ENCODE results near the gene BAZ1B. TPM values are rescaled to one million over a fixed set of nuclear protein-coding genes. Genes with fewer than 3 reads are reported as not detected.

The BAZ1B gene
- total and polyA plus RNA-seq, 2 of the 4 experiments (the other 2 are of a cell fraction), result 20.2 to 45.0 TPM

- H3K9me3 ChIP-seq (ENCODE audit: control insufficient read depth, insufficient read depth, low read length), result no peaks in the 10 kb centered on the region
- H3K4me1 ChIP-seq (ENCODE audit: control insufficient read depth, insufficient read depth, low read length), result peaks cover 6% of the 10 kb centered on the region
- WGBS, 2 experiments (ENCODE audit: extremely low coverage in 2 of 2, insufficient read length in 1 of 2), result no CpG with 5 or more reads among the region's 6 CpGs
- no peak overlapping the region for H2BK120ac ChIP-seq (ENCODE audit: low read depth, low read length)
- no peak overlapping the region for H2BK5ac ChIP-seq (ENCODE audit: low read depth, low read length, poor library complexity, severe bottlenecking)
- H3K27me3 ChIP-seq (ENCODE audit: control insufficient read depth, insufficient read depth, low read length), result no peaks in the 10 kb centered on the region
- H4K20me1 ChIP-seq (ENCODE audit: insufficient read depth, low read length), result peaks cover 77% of the 10 kb centered on the region
- ATAC-seq (ENCODE audit: low read depth), result no peak
- no peak overlapping the region for H2BK15ac ChIP-seq (ENCODE audit: low read depth, low read length)
- no peak overlapping the region for H2BK20ac ChIP-seq (ENCODE audit: low read depth, low read length)
- ChIA-PET POLR2A (ENCODE audit: unreplicated experiment) (interaction anchor here (0.6 kb wide), 1 partner anchor 10 kb away, joined by 3 read pairs; no protein-coding TSS in a partner anchor), CTCF (no interaction called here)
- no peak overlapping the region for H3K27ac ChIP-seq (ENCODE audit: insufficient read depth, low read length)
- no peak overlapping the region for H3K18ac ChIP-seq (ENCODE audit: low read depth, low read length)
- no TSS peak for BruUV-seq (replicated peaks)
- no peak overlapping the region for H4K91ac ChIP-seq (ENCODE audit: insufficient read depth, low read depth, low read length)
- H3K23ac ChIP-seq (ENCODE audit: low read depth, low read length), result no peak overlapping the region
- in situ Hi-C loops (cut with MboI; ENCODE audit: low sequenced_read_pairs) (no loop called here), dilution Hi-C loops (cut with HindIII; ENCODE audit: low sequenced_read_pairs, unreplicated experiment) (no loop called here), intact Hi-C loops (cut with micrococcal nuclease) (no loop called here)
- no peak overlapping the region for H2AK9ac ChIP-seq (replicated peaks; ENCODE audit: low read depth, low read length, poor library complexity)
- no peak overlapping the region for H3K4me3 ChIP-seq (ENCODE audit: insufficient read depth, low read depth, low read length)
- no peak for TF ChIP-seq CTCF (conservative IDR thresholded peaks at IDR 0.05; ENCODE audit: low read depth, low read length)
- TF ChIP-seq MAFK (IDR thresholded peaks at IDR 0.05; ENCODE audit: low read depth, low read length), result no peak
- no peak for TF ChIP-seq CEBPB (IDR thresholded peaks at IDR 0.05; ENCODE audit: low read depth, low read length)
- TF ChIP-seq SMC3 (IDR thresholded peaks at IDR 0.05; ENCODE audit: low read depth, low read length), result no peak
- TF ChIP-seq NFE2L2 (IDR thresholded peaks at IDR 0.05; ENCODE audit: low read depth, low read length), result no peak
- TF ChIP-seq RFX5 (IDR thresholded peaks at IDR 0.05; ENCODE audit: low read depth, low read length), result no peak
- no peak for TF ChIP-seq ELK1 (IDR thresholded peaks at IDR 0.05; ENCODE audit: borderline replicate concordance, low read depth, low read length)
- TF ChIP-seq RCOR1 (IDR thresholded peaks at IDR 0.05; ENCODE audit: insufficient replicate concordance, low read length), result no peak
- no peak for TF ChIP-seq MAZ (IDR thresholded peaks at IDR 0.05; ENCODE audit: borderline replicate concordance, low read depth, low read length)
- TF ChIP-seq USF2 (IDR thresholded peaks at IDR 0.05; ENCODE audit: low read depth, low read length), result no peak
- no peak for TF ChIP-seq MXI1 (IDR thresholded peaks at IDR 0.05; ENCODE audit: borderline replicate concordance, low read depth, low read length)
- TF ChIP-seq POLR2A (IDR thresholded peaks at IDR 0.05; ENCODE audit: low read depth, low read length), result no peak
- no peak for TF ChIP-seq CHD1 (IDR thresholded peaks at IDR 0.05; ENCODE audit: low read depth, low read length)
- TF ChIP-seq BHLHE40 (IDR thresholded peaks at IDR 0.05; ENCODE audit: low read depth, low read length), result no peak
- no peak for TF ChIP-seq FOS (IDR thresholded peaks at IDR 0.05; ENCODE audit: low read depth, low read length)
- TF ChIP-seq RAD21 (IDR thresholded peaks at IDR 0.05; ENCODE audit: low read length), result no peak
- no peak overlapping the region for H3K4me2 ChIP-seq (ENCODE audit: low read depth, low read length)
- peaks cover 5% of the 10 kb centered on the region for H3K9me1 ChIP-seq (ENCODE audit: insufficient read depth, low read length)
- H2AK5ac ChIP-seq (ENCODE audit: low read depth, low read length), result no peak overlapping the region
- peaks cover 0 to 43% of the 10 kb centered on the region in 2 experiments; a peak in 3 of 4 replicates for H3K79me1 ChIP-seq (ENCODE audit: low read depth in 1 of 2, low read length in 2 of 2)
- no peak overlapping the region for H4K5ac ChIP-seq (ENCODE audit: low read depth, low read length)
- no peak for DNase-seq
- H4K8ac ChIP-seq (ENCODE audit: low read depth in 2 of 2, low read length in 2 of 2), result no peak overlapping the region
- H3K36me3 ChIP-seq (ENCODE audit: control insufficient read depth, insufficient read depth, low read length), result peaks cover 25% of the 10 kb centered on the region
- H3K56ac ChIP-seq (ENCODE audit: extremely low read depth, insufficient read depth, low read length), result no peak overlapping the region
- H3K9ac ChIP-seq (ENCODE audit: low read depth, low read length), result no peak overlapping the region
- H3K14ac ChIP-seq (replicated peaks; ENCODE audit: low read depth, low read length), result no peak overlapping the region
- H2AFZ ChIP-seq (replicated peaks; ENCODE audit: low read length, poor library complexity), result no peak overlapping the region
- H3K4ac ChIP-seq (ENCODE audit: low read depth, low read length), result no peak overlapping the region
These were observed 4.7 kb downstream of the BAZ1B start for GRCh38 chr7:73517241-73517995.
